KBM-7 (cell line): ENCODE data around the gene TEN1.
"Not testable (repeated sequence)": the region's sequence is repeated elsewhere in the genome, so short reads cannot be mapped to it uniquely, and the experiment has no call there.

Experiments
- DNase-seq: peaks from one replicate; pipeline ENCODE4 v3.0.0-alpha.2; 2015
- in situ Hi-C: fragments of 300-500 bp; cut with MboI; formaldehyde crosslinking; loops from 2 replicates; pipeline ENCODE4 v1.14.3; 2020; ENCODE audit warnings: low sequenced_read_pairs, low pct_unique_long_range_greater_than_20kb, mixed read lengths

The TEN1 gene

DNA sequence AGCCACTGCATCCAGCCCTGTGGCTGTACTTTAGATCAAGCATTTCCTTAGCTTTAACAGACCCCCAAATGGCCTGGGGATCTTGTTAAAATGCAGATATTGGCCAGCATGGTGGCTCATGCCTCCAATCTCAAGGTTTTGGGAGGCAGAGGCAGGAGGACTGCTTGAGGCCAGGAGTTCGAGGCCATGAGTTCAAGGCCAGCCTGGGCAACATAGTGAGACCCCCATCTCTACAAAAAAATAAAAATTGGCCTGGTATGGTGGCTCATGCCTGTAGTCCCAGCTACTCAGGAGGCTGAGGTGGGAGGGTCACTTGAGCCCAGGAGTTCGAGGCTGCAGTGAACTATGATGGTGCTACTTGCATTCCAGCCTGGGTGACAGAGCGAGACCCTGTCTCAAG lies 63.8 kb downstream of the TEN1 start:
- in situ Hi-C loops, DNase-seq: not testable (repeated sequence)

DNA sequence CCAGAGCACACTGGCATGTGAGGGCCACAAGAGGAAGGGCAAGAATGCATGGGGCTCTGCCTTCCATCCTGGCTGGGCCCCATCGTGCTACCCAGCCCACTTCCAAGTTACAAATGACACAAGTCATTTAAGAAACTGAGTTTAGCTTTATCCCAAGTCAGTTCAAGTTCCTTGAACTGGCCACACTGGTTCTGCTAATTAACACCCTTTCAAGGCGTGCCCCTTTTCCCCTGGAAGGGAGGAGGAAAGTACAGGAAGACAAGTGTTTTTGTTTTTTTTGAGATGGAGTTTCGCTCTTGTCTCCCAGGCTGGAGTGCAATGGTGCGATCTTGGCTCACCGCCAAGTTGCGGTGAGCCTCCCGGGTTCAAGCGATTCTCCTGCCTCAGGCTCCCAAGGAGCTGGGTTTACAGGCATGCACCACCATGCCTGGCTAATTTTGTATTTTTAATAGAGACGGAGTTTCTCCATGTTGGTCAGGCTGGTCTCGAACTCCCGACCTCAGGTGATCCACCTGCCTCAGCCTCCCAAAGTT lies 65.5 kb downstream of the TEN1 start:
- in situ Hi-C loops, result not testable (repeated sequence)

DNA sequence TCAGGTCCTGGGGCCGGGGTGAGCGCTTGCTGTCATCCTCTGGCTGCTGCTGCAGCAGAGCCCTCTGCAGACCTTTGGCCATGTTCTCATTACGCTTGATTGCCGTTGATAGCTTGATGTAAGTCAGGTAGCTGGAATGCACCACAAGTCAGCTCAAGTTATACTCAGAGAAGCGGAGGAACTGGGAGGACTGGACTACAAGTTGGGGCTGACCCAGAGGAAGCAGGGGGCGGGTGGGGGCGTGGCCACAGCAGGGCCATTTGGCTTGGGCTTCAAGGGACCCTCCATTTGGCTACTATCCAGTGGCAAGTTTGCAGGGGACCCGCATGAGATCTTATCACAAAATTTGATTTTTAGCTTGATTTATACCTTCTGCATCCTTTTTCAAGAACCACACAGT lies 67.0 kb downstream of the TEN1 start:
- in situ Hi-C loops, result no loop called here

More for the DNA sequence above, 65.5 kb downstream of the TEN1 start:
- not testable (repeated sequence) for DNase-seq

DNA sequence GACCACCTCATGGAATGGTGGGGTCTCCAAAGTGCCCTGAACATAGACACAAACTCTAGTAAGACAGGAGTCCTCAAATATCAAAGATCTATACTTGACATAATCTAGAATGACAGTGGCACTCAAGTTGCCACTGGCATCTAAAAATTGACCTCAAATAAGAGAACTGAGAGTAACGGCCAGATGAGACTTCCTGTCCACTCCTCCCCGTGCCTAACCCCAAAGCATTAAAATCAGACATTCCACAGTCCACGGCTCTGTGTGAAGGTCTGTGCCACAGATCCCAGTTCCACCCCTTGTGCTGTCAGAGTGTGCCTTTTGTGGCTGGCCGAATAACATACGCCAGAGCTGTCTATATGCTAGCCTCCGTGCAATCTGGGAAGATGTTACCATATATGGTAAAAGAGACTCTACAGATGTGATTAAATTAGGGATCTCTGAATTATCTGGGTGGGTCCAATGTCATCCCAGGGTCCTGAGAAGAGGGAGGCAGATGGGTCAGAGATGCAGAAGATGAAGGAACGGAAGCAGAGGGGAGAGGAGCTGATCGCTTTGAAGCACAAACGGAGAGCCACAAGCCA lies 69.1 kb downstream of the TEN1 start:
- in situ Hi-C loops, result no loop called here
- DNase-seq, result no peak

More for the DNA sequence above, 67.0 kb downstream of the TEN1 start:
- DNase-seq, result no peak

DNA sequence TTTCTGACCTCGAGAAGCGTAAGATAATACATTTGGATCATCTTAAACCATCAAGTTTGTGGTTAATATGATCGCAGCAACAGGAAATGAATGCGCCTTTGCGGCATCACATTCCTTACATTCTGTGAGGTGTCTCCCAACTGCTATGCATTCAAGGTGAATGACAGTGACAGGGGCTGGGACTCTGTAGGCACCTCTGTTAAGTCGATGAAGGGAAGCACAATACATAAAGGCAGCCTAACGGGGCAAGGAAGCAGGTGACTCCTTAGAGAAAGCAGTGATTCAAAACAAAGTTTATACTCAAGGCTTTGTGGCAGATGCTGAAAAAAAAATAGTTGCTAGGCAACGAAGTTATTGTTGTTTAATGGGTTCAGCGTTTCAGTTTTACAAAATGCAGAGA lies 69.7 kb downstream of the TEN1 start:
- in situ Hi-C loops, result no loop called here
- no peak for DNase-seq

DNA sequence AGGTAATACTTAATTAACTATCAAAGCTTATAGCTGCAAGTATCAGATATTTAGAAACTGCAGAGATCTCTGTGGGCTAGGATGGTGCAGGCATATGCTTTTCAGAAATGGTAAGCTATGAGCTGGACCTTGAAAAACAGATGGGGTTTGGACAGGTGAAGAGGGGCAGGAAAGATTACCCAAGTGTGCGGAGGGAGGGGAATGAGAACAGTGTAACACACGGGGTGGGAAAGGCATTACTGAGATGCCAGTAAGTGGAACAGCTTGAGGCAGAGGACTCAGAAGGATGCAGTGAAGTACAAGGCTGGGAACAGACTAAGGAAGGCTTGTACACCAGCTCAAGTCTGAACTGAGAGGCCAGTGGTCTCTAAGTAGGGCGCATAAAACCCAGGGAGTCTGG lies 70.2 kb downstream of the TEN1 start:
- in situ Hi-C loops, result no loop called here
- DNase-seq, result no peak

DNA sequence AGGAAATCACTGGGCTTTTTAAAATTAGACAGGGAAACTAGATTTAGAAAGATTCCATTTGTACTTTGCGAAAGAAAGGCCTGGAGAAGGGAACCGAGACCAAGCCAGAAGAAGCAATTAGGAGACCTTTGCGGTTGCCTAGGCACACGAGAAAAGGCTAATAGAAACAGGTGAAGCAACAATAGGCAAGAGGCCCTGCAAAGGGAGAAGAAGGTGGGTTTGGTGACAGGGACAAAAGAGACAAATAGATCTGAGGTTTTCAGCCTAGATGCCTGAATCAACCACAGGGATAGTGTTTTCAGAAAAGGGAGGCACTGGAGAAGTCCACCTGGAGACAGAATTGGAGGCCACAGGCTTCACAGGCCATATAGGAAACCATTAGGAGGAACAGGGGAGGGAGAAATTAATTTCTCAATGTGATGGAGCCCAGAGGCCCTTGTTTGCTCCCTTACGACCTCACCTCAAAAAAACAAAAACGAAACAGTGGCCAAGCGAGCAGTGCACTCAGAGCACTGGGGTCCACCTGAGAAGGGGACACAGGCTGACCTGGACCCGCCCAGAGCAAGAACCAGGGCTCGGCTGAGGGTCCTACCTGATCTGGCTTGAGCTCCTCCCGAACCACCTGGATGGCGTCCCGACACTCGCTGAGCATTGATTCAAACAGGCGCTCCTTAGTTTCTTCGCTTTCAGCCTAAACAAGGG lies 70.9 kb downstream of the TEN1 start:
- in situ Hi-C loops, result no loop called here
- no peak for DNase-seq
